Ishikawa (cell line): ENCODE data around the gene FAAH2.

Experiments
- CEBPB ChIP-seq: IDR thresholded peaks from 2 replicates; pipeline ENCODE4 v1.6.1; 2012
- CREB1 ChIP-seq: IDR thresholded peaks from 2 replicates; pipeline ENCODE4 v1.6.1; 2012; ENCODE audit warnings: low read depth
- EGR1 ChIP-seq: IDR thresholded peaks from 2 replicates; pipeline ENCODE4 v1.6.1; 2012
- EP300 ChIP-seq: IDR thresholded peaks from 2 replicates; pipeline ENCODE4 v1.6.1; 2012; ENCODE audit warnings: borderline replicate concordance
- FOXM1 ChIP-seq: IDR thresholded peaks from 2 replicates; pipeline ENCODE4 v1.6.1; 2012; ENCODE audit warnings: low read depth, borderline replicate concordance
- NFIC ChIP-seq: IDR thresholded peaks from 2 replicates; pipeline ENCODE4 v1.6.1; 2012
- RAD21 ChIP-seq: IDR thresholded peaks from 2 replicates; pipeline ENCODE4 v1.6.1; 2012; ENCODE audit warnings: low read depth
- TAF1 ChIP-seq: IDR thresholded peaks from 2 replicates; pipeline ENCODE4 v1.6.1; 2012; ENCODE audit warnings: low read depth, mild to moderate bottlenecking
- TCF12 ChIP-seq: IDR thresholded peaks from 2 replicates; pipeline ENCODE4 v1.6.1; 2012; ENCODE audit warnings: low read depth
- TEAD4 ChIP-seq: IDR thresholded peaks from 2 replicates; pipeline ENCODE4 v1.6.1; 2012
- YY1 ChIP-seq: IDR thresholded peaks from 2 replicates; pipeline ENCODE4 v1.6.1; 2012; ENCODE audit warnings: low read depth
- ZBTB7A ChIP-seq: IDR thresholded peaks from 2 replicates; pipeline ENCODE4 v1.6.1; 2012; ENCODE audit warnings: low read depth
- TF ChIP-seq, protein P1 (sequence below): IDR thresholded peaks from 2 replicates; pipeline ENCODE4 v1.6.1; 2012
- TF ChIP-seq, protein P2 (sequence below): IDR thresholded peaks from 2 replicates; pipeline ENCODE4 v1.6.1; 2012; ENCODE audit warnings: low read depth, mild to moderate bottlenecking
- TF ChIP-seq, protein P3 (sequence below): IDR thresholded peaks from 2 replicates; pipeline ENCODE4 v1.6.1; 2012

FAAH2 gene

DNA sequence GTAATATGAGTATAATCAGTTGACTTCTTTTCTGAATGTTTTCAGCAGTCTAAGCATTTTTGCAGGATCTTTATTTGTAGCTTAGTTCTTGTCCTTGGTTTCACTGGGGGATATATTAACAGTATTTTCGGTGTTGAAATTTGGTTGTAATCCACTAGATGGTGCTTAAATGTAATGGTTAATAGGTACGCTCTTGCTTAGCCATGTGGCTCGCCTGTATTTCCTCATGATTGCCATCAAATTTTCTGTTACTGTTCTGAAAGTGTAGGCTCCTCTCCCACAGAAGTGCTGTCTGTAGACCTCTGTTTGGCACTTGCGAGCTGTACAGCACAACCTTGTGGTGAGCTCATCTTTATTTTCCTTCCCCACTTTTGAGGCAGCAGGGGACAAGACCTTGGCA lies 3.9 kb upstream of the FAAH2 start:
- TF ChIP-seq CREB1, result no peak
- TF ChIP-seq, protein P1, sequence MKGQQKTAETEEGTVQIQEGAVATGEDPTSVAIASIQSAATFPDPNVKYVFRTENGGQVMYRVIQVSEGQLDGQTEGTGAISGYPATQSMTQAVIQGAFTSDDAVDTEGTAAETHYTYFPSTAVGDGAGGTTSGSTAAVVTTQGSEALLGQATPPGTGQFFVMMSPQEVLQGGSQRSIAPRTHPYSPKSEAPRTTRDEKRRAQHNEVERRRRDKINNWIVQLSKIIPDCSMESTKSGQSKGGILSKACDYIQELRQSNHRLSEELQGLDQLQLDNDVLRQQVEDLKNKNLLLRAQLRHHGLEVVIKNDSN, result no peak
- peak; percentile 19; the same call in 1 of the 2 replicates for TF ChIP-seq RAD21

DNA sequence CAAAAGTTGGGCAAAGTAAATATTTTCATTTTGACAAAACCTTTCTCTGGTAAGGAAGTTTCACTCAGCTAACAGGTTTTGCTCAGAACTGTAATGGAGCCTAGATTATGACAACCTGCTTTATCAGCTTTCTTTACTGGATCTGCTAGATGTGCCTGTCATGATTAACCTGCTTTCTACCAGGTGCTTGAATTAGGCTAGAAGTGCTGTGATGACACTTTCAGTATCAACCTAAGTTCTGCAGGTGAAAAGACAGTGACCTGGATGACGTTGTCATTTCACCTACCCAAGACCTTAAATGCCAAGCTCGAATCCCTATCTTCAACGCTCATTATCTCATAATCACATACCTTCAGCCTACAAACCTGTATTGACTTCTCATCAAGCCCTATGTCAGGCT lies 1.5 kb upstream of the FAAH2 start:
- TF ChIP-seq, protein P1, result no peak
- TF ChIP-seq, protein P2, sequence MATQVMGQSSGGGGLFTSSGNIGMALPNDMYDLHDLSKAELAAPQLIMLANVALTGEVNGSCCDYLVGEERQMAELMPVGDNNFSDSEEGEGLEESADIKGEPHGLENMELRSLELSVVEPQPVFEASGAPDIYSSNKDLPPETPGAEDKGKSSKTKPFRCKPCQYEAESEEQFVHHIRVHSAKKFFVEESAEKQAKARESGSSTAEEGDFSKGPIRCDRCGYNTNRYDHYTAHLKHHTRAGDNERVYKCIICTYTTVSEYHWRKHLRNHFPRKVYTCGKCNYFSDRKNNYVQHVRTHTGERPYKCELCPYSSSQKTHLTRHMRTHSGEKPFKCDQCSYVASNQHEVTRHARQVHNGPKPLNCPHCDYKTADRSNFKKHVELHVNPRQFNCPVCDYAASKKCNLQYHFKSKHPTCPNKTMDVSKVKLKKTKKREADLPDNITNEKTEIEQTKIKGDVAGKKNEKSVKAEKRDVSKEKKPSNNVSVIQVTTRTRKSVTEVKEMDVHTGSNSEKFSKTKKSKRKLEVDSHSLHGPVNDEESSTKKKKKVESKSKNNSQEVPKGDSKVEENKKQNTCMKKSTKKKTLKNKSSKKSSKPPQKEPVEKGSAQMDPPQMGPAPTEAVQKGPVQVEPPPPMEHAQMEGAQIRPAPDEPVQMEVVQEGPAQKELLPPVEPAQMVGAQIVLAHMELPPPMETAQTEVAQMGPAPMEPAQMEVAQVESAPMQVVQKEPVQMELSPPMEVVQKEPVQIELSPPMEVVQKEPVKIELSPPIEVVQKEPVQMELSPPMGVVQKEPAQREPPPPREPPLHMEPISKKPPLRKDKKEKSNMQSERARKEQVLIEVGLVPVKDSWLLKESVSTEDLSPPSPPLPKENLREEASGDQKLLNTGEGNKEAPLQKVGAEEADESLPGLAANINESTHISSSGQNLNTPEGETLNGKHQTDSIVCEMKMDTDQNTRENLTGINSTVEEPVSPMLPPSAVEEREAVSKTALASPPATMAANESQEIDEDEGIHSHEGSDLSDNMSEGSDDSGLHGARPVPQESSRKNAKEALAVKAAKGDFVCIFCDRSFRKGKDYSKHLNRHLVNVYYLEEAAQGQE, result no peak

DNA sequence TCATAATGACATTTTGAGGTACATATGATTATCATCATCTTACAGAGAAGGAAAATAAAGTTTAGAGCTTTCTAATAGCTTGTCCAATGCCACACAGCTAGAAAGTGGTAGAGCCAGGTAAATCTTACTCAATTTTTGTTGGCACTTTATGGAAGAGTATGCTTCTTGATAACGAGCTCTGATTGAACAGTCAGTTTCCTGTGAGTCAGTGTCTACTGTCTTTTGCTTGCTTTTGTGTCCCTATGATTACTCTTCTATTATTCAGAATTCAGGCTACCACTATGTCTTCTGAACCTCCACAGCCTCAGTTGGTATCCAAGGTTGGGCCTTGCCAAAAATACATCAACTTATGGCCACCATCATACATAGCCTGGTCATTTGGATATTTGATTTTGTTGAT lies 2.6 kb downstream of the FAAH2 start:
- TF ChIP-seq YY1 (no peak), ZBTB7A (no peak), RAD21 (no peak), EGR1 (no peak), NFIC (no peak), TEAD4 (no peak), TCF12 (no peak)

DNA sequence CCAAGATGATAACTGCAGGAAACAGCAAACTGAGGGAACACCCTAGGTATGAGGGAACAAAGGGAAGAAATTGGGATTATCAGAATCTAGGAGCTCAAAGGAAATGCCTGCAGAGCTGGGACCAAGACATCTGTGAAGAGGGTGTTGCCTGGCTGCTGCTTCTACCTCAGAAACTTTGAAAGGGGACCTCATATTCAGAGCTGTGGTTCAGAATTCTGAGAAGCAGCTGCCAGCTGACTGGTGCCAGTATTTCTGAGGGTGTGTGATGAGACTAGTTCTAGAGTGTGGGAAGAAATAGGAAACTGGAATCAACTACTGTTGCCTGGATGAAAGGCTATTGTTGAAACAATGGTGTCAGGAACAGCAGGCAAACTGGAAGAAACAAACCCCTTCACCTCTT lies 8.5 kb downstream of the FAAH2 start:
- no peak for TF ChIP-seq RAD21
- TF ChIP-seq YY1, result no peak
- TF ChIP-seq, protein P3, sequence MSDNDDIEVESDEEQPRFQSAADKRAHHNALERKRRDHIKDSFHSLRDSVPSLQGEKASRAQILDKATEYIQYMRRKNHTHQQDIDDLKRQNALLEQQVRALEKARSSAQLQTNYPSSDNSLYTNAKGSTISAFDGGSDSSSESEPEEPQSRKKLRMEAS, result no peak
- no peak for TF ChIP-seq ZBTB7A

DNA sequence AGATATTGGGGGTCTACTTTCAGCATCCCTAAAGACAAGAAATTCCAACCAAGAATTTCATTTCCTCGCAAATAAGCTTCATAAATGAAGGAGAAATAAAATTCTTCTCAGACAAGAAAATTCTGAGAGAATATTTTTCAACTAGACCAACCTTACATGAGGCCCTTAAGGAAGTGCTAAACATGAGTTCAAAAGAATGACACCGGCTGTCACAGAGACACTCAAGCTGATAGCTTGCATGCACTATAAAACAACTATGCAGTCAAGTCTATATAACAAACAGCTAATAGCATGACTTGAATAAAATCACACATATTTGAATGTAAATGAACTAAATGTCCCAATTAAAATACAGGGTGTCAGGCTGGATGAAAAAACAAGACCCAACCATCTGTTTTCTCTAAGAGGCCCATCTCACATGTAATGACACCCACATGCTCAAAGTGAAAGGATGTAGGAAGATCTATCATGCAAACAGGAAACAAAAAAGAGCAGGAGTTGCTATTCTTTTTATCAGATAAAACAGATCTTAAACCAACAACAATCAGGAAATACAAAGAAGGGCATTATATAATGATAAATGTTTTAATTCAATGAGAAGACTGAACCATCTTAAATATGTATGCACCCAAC lies 27.2 kb downstream of the FAAH2 start:
- TF ChIP-seq CEBPB, result no peak
- TF ChIP-seq, protein P1, result no peak
- no peak for TF ChIP-seq YY1
- no peak for TF ChIP-seq NFIC
- TF ChIP-seq TCF12, result no peak
- TF ChIP-seq ZBTB7A, result no peak
- TF ChIP-seq RAD21, result no peak
- TF ChIP-seq EGR1, result no peak
- no peak for TF ChIP-seq TAF1
- no peak for TF ChIP-seq FOXM1
- TF ChIP-seq, protein P3, result no peak
- TF ChIP-seq EP300, result no peak
- no peak for TF ChIP-seq CREB1
- TF ChIP-seq TEAD4, result no peak
- TF ChIP-seq, protein P2, result no peak

DNA sequence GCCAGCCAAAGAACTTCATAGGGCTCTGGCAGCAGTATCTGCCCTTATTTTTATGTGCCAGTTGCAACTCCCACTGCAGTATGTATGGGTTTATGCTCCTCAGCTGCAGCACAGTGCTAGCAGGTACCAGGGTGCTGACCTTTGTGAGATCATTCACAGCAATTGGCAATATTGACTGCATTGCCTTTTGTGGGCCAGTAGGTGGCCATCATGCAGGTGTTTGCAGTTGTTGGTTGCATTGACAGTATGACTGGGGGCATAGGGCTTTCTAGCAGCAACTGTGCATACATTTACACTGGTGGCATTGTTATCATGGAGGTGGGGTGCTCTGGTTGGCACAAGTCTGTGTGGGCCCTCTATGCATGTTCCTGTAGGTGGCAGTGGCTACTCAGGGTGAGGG lies 42.5 kb downstream of the FAAH2 start:
- no peak for TF ChIP-seq EGR1
- TF ChIP-seq RAD21, result no peak
- TF ChIP-seq NFIC, result no peak
- TF ChIP-seq, protein P2, result no peak
- no peak for TF ChIP-seq ZBTB7A
- no peak for TF ChIP-seq FOXM1
- no peak for TF ChIP-seq EP300
- TF ChIP-seq TEAD4, result no peak
- TF ChIP-seq, protein P1, result no peak
- no peak for TF ChIP-seq TAF1
- no peak for TF ChIP-seq CEBPB
- TF ChIP-seq CREB1, result no peak
- TF ChIP-seq TCF12, result no peak
- TF ChIP-seq, protein P3, result no peak
- no peak for TF ChIP-seq YY1
